ENCODE data around the gene RHOT2. TPM values are rescaled to one million over a fixed set of nuclear protein-coding genes. Genes with fewer than 3 reads are reported as not detected.
A peak's percentile ranks its signal among the peaks of the same experiment; 100 is the strongest.

RHOT2 gene
- total and polyA plus RNA-seq, 2 of the 8 experiments (the other 6 are each of a cell fraction or from before 2014, with no cell fraction given), result 149 to 194 TPM

- no peak overlapping the region for H3K56ac ChIP-seq (replicated peaks; ENCODE audit: insufficient read length, low read depth, low read length)
- no peak overlapping the region for H2AFZ ChIP-seq (ENCODE audit: low read length)
- WGBS, 2 experiments (ENCODE audit: extremely low coverage in 1 of 2, insufficient coverage in 1 of 2, insufficient read length in 1 of 2, insufficient replicate concordance in 2 of 2, low coverage in 1 of 2, low lambda C conversion rate in 2 of 2, missing lambda C conversion rate in 1 of 2), result 92% methylated on average over 28 of the region's 29 CpGs; no CpG with 5 or more reads in 1 of the 2 experiments
- H4K91ac ChIP-seq (replicated peaks; ENCODE audit: insufficient read length, low read length), result no peak overlapping the region
- no peak overlapping the region for H4K5ac ChIP-seq (ENCODE audit: insufficient read length, low read depth, low read length)
- H3K23me2 ChIP-seq (ENCODE audit: low read depth, low read length), result peaks cover 19% of the 10 kb centered on the region; the same call in 1 of the 2 replicates
- H3K9me3 ChIP-seq (ENCODE audit: insufficient read depth in 2 of 2, low read depth in 1 of 2, low read length in 1 of 2), result no peaks in the 10 kb centered on the region; a peak in 1 of 4 replicates
- H2BK120ac ChIP-seq (replicated peaks; ENCODE audit: low read depth, low read length), result no peak overlapping the region
- ChIA-PET POLR2A (ENCODE audit: partially characterized antibody) (interaction anchor here (0.5 to 23.0 kb wide), 17 partner anchors 0 to 347 kb away, joined by 3 to 353 read pairs (median 5); partner anchors contain the start of genes ANTKMT, CCDC78, CHTF18 and CIAO3), CTCF (ENCODE audit: partially characterized antibody) (interaction anchor here (0.6 to 33.4 kb wide), 17 partner anchors 9 to 1435 kb away, joined by 3 to 977 read pairs (median 4); partner anchors contain the start of genes ANTKMT, CCDC78, CHTF18 and CIAO3)
- H3K4me1 ChIP-seq (replicated peaks in 1 of 4; ENCODE audit: control insufficient read depth in 3 of 4, insufficient read depth in 4 of 4, low read length in 3 of 4), result peaks cover 0 to 29% (median 19%) of the 10 kb centered on the region in 4 experiments; a peak in 5 of 7 replicates
- H3K79me1 ChIP-seq (ENCODE audit: low read depth, low read length), result no peaks in the 10 kb centered on the region
- DNase-seq (ENCODE audit: low read depth in 1 of 2, low spot score in 2 of 2) (no peak), FAIRE-seq (no peak)
- H3K14ac ChIP-seq (ENCODE audit: insufficient read length), result no peak overlapping the region
- H3K27ac ChIP-seq (ENCODE audit: low read depth, low read length), result no peak overlapping the region
- H2BK20ac ChIP-seq (ENCODE audit: low read length), result no peak overlapping the region
- TF ChIP-seq, protein P1, sequence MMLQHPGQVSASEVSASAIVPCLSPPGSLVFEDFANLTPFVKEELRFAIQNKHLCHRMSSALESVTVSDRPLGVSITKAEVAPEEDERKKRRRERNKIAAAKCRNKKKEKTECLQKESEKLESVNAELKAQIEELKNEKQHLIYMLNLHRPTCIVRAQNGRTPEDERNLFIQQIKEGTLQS (IDR thresholded peaks at IDR 0.05; ENCODE audit: insufficient read depth, low read depth, low read length), result no peak
- TF ChIP-seq EGR1 (IDR thresholded peaks at IDR 0.05; ENCODE audit: borderline replicate concordance, low read depth, low read length), result no peak
- H3K18ac ChIP-seq (ENCODE audit: extremely low read depth, low read length), result no peak overlapping the region
- H3K4me2 ChIP-seq (ENCODE audit: insufficient read depth in 1 of 2, low read depth in 2 of 2, low read length in 2 of 2), result peak overlapping the region; percentile 53 to 83; a peak in 2 of 4 replicates
- H4K8ac ChIP-seq (ENCODE audit: extremely low read depth, insufficient read depth, low read length), result no peak overlapping the region
- H2BK5ac ChIP-seq (ENCODE audit: low read depth, low read length), result no peak overlapping the region
- no peak overlapping the region for H3K4ac ChIP-seq (replicated peaks; ENCODE audit: insufficient read length, low read depth, low read length)
- H3K79me2 ChIP-seq (ENCODE audit: control insufficient read depth in 1 of 2, insufficient read depth in 2 of 2, low read length in 2 of 2), result no peaks in the 10 kb centered on the region
- no peak overlapping the region for H3K9ac ChIP-seq (replicated peaks in 1 of 4; ENCODE audit: extremely low read depth in 1 of 4, low read depth in 3 of 4, low read length in 3 of 4)
- H3K27me3 ChIP-seq (replicated peaks in 1 of 4; ENCODE audit: control insufficient read depth in 3 of 4, extremely low read depth in 1 of 4, insufficient read depth in 3 of 4, low read length in 3 of 4), result peaks cover 0 to 41% (median 24%) of the 10 kb centered on the region in 4 experiments; a peak in 6 of 7 replicates
- no peak overlapping the region for H2AK5ac ChIP-seq (ENCODE audit: low read depth, low read length)
- H2BK12ac ChIP-seq (ENCODE audit: low read depth, low read length), result no peak overlapping the region
- H3K36me3 ChIP-seq (ENCODE audit: control insufficient read depth in 2 of 4, insufficient read depth in 4 of 4, low read length in 3 of 4), result peaks cover 0 to 2% (median 0%) of the 10 kb centered on the region in 4 experiments; a peak in 1 of 8 replicates
- H3K23ac ChIP-seq (ENCODE audit: insufficient read length), result no peak overlapping the region
- peaks cover 4 to 13% of the 10 kb centered on the region in 2 experiments for H4K20me1 ChIP-seq (replicated peaks in 1 of 2; ENCODE audit: control insufficient read depth in 1 of 2, insufficient read depth in 2 of 2, low read length in 2 of 2)
- no peak overlapping the region for H2BK15ac ChIP-seq (ENCODE audit: low read length)
- H3K4me3 ChIP-seq (ENCODE audit: extremely low read depth in 1 of 4, insufficient read depth in 2 of 4, low read depth in 3 of 4, low read length in 4 of 4), result peak overlapping the region in 1 of 4 experiments; percentile 15; a peak in 1 of 8 replicates
These were observed 48.9 kb downstream of the RHOT2 start for GRCh38 chr16:716768-717325.

Measured in H1 (cell line).